Thyroid gland (tissue), 4 donors: Measurements from ENCODE around the gene UCK1.

ENCODE experiments used
- CTCF ChIP-seq, 6 experiments: fragments of 200-600 bp in 3 of 6; fragments of 450-650 bp in 3 of 6; sonication (generic) in 3 of 6; IDR thresholded peaks; one replicate each; pipeline ENCODE4 v1.5.1; 2016 to 2019; ENCODE audit warnings: antibody characterized with exemption in 6 of 6, mild to moderate bottlenecking in 2 of 6, inconsistent platforms in 1 of 6, moderate library complexity in 1 of 6
- POLR2A ChIP-seq, 2 donors: fragments of 450-650 bp; IDR thresholded peaks; one replicate each; pipeline ENCODE4 v1.6.1; 2017; ENCODE audit warnings: antibody characterized with exemption in 2 of 2, mild to moderate bottlenecking in 2 of 2, moderate library complexity in 1 of 2

GRCh38 chr9:131477816-131478419, 53.1 kb downstream of the UCK1 start:
- TF ChIP-seq CTCF (IDR thresholded peaks at IDR 0.05), result no peak
- no peak for TF ChIP-seq POLR2A (IDR thresholded peaks at IDR 0.05)
